ENCODE data around the gene IRF1. TPM values are rescaled to one million over a fixed set of nuclear protein-coding genes. Genes with fewer than 3 reads are reported as not detected.

The IRF1 gene
- total and polyA plus RNA-seq, 4 donors = 9.5 to 42.6 (median 24.7) TPM

- H3K4me3 ChIP-seq (ENCODE audit: low read depth in 1 of 3, low read length in 3 of 3) = peak overlapping the region; percentile 76 to 92 (median 77)
- H3K4me1 ChIP-seq (ENCODE audit: control insufficient read depth in 4 of 4, insufficient read depth in 4 of 4, low read length in 3 of 4) = peaks cover 19 to 74% (median 60%) of the 10 kb centered on the region in 4 donors
- no peaks in the 10 kb centered on the region for H3K27me3 ChIP-seq (ENCODE audit: control insufficient read depth in 4 of 4, insufficient read depth in 4 of 4, low read length in 3 of 4)
- no peaks in the 10 kb centered on the region for H3K9me3 ChIP-seq (ENCODE audit: control insufficient read depth in 4 of 4, low read length in 3 of 4)
- peak overlapping the region; percentile 96 to 97 for H3K27ac ChIP-seq (ENCODE audit: low read depth in 1 of 2, low read length in 2 of 2)
- TF ChIP-seq REST (IDR thresholded peaks at IDR 0.05) = no peak
- peak in 1 of 2 donors; percentile 84 for TF ChIP-seq EGR1 (IDR thresholded peaks at IDR 0.05; ENCODE audit: low read depth in 2 of 2)
- TF ChIP-seq HNF4A (conservative IDR thresholded peaks at IDR 0.05) = peak in 1 of 2 donors; percentile 38
- TF ChIP-seq HNF4G (IDR thresholded peaks at IDR 0.05) = no peak
- TF ChIP-seq MAX (IDR thresholded peaks at IDR 0.05) = peak; percentile 31
- no peak for TF ChIP-seq JUND (IDR thresholded peaks at IDR 0.05)
- TF ChIP-seq FOXA2 (IDR thresholded peaks at IDR 0.05) = no peak
- no peak for TF ChIP-seq GABPA (IDR thresholded peaks at IDR 0.05 in 1 of 2, conservative IDR thresholded peaks at IDR 0.05 in 1 of 2)
- TF ChIP-seq RAD21 (IDR thresholded peaks at IDR 0.05) = peak in 1 of 2 donors; percentile 21
- TF ChIP-seq ZBTB33 (IDR thresholded peaks at IDR 0.05) = no peak
- peak; percentile 57 for TF ChIP-seq YY1 (IDR thresholded peaks at IDR 0.05)
- peak in 1 of 2 donors; percentile 37 for TF ChIP-seq RXRA (IDR thresholded peaks at IDR 0.05)
- TF ChIP-seq CTCF (IDR thresholded peaks at IDR 0.05; ENCODE audit: low read depth, low read length, missing input control) = no peak
- TF ChIP-seq FOXA1 (IDR thresholded peaks at IDR 0.05) = no peak
- TF ChIP-seq ATF3 (IDR thresholded peaks at IDR 0.05) = no peak
- TF ChIP-seq SP1 (IDR thresholded peaks at IDR 0.05) = peak; percentile 33
- no peaks in the 10 kb centered on the region for H3K36me3 ChIP-seq (ENCODE audit: control insufficient read depth in 4 of 4, insufficient read depth in 3 of 4, low read depth in 1 of 4, low read length in 3 of 4)
- 1% methylated on average over 62 of the region's 62 CpGs for WGBS
- peak overlapping the region; percentile 42 to 63 for H3K9ac ChIP-seq (ENCODE audit: low read depth in 1 of 2, low read length in 2 of 2)
- peak; percentile 81 for DNase-seq (ENCODE audit: low spot score)
Measured at GRCh38 chr5:132496631-132497487, 6.3 kb upstream of the IRF1 start.

Measured in liver (tissue), 9 donors.